HepG2 (cell line): Measurements from ENCODE around the gene ARHGEF26. TPM values are rescaled to one million over a fixed set of nuclear protein-coding genes. Genes with fewer than 3 reads are reported as not detected.

Experiments used
- FOXC1 ChIP-seq: sonication (generic); formaldehyde crosslinking; IDR thresholded peaks from 2 replicates; pipeline ENCODE4 v1.8.0; 2022; ENCODE audit warnings: mild to moderate bottlenecking, missing genetic modification reagents, borderline replicate concordance
- KDM1A ChIP-seq: IDR thresholded peaks from 2 replicates; pipeline ENCODE4 v1.6.1; 2016; ENCODE audit warnings: missing compliant biosample characterization
- KMT2B ChIP-seq: IDR thresholded peaks from 2 replicates; pipeline ENCODE4 v1.6.1; 2016; ENCODE audit warnings: missing genetic modification reagents, missing compliant biosample characterization
- RFX5 ChIP-seq: IDR thresholded peaks from 2 replicates; pipeline ENCODE4 v1.6.1; 2011; ENCODE audit warnings: low read depth, low read length, improper control_type of control experiment
- SAFB2 ChIP-seq: sonication (generic); formaldehyde crosslinking; IDR thresholded peaks from 2 replicates; pipeline ENCODE4 v1.5.1; 2020; ENCODE audit warnings: missing genetic modification reagents, low read depth, mild to moderate bottlenecking, borderline replicate concordance
- SOX5 ChIP-seq: IDR thresholded peaks from 2 replicates; pipeline ENCODE4 v1.6.1; 2016; ENCODE audit warnings: borderline replicate concordance
- ZBTB40 ChIP-seq, 2 experiments: fragments of 450-650 bp in 1 of 2; sonication (generic) in 1 of 2; formaldehyde crosslinking in 1 of 2; IDR thresholded peaks; 2 replicates each; pipeline versions ENCODE4 v1.6.1 to v1.8.0; 2016 to 2022; ENCODE audit warnings: antibody characterized with exemption in 1 of 2, mild to moderate bottlenecking in 1 of 2, missing genetic modification reagents in 1 of 2
- ZNF274 ChIP-seq: sonication (generic); formaldehyde crosslinking; IDR thresholded peaks from 2 replicates; pipeline ENCODE4 v1.5.1; 2020; ENCODE audit warnings: mild to moderate bottlenecking, missing genetic modification reagents
- ZNF772 ChIP-seq: sonication (generic); formaldehyde crosslinking; IDR thresholded peaks from 2 replicates; pipeline ENCODE4 v1.5.0; 2020; ENCODE audit warnings: mild to moderate bottlenecking, missing genetic modification reagents
- ZSCAN25 ChIP-seq: sonication (generic); formaldehyde crosslinking; IDR thresholded peaks from 2 replicates; pipeline ENCODE4 v1.8.0; 2022; ENCODE audit warnings: mild to moderate bottlenecking, missing genetic modification reagents
- ZSCAN31 ChIP-seq: sonication (generic); formaldehyde crosslinking; IDR thresholded peaks from 2 replicates; pipeline ENCODE4 v1.5.0; 2020; ENCODE audit warnings: low read depth, mild to moderate bottlenecking, missing genetic modification reagents
- polyA plus RNA-seq, 8 experiments: library from polyadenylated mRNA; depleted of rRNA in 3 of 8; stranded (reverse) in 7 of 8; unstranded in 1 of 8; fragments of >200 nt; fragmentation: Illumina TruSeq in 4 of 8; extraction: Trizol in 4 of 8; gene quantifications; 2 replicates each; pipeline versions ENCODE4 v1.2.1 to v1.2.3, GENCODE V29; 2011 to 2016; ENCODE audit warnings: low read depth in 4 of 8, missing spikeins in 1 of 8, mixed read lengths in 1 of 8; ENCODE audit not compliant: insufficient read depth in 1 of 8
- total RNA-seq, 5 experiments: library from RNA; depleted of rRNA; stranded (reverse); fragments of >200 nt; fragmentation: Illumina TruSeq; extraction: Trizol; gene quantifications; 2 replicates each; pipeline ENCODE4 v1.2.3, GENCODE V29; 2016; ENCODE audit warnings: low read depth in 1 of 5
- TF ChIP-seq, protein P1 (sequence below): sonication (generic); formaldehyde crosslinking; IDR thresholded peaks from 2 replicates; pipeline ENCODE4 v1.8.0; 2022; ENCODE audit warnings: missing genetic modification reagents, mild to moderate bottlenecking, inconsistent platforms, borderline replicate concordance
- TF ChIP-seq, protein P2 (sequence below): sonication (generic); formaldehyde crosslinking; IDR thresholded peaks from 2 replicates; pipeline ENCODE4 v1.5.1; 2020; ENCODE audit warnings: mild to moderate bottlenecking, missing genetic modification reagents, moderate library complexity
- TF ChIP-seq, protein P3 (sequence below): sonication (generic); formaldehyde crosslinking; IDR thresholded peaks from 2 replicates; pipeline ENCODE4 v1.8.0; 2022; ENCODE audit warnings: mild to moderate bottlenecking, missing genetic modification reagents; ENCODE audit not compliant: insufficient replicate concordance

ARHGEF26 gene
- total and polyA plus RNA-seq, 2 of the 13 experiments (the other 11 are each of a cell fraction or from before 2014, with no cell fraction given) = 0.74 to 6.1 TPM

DNA sequence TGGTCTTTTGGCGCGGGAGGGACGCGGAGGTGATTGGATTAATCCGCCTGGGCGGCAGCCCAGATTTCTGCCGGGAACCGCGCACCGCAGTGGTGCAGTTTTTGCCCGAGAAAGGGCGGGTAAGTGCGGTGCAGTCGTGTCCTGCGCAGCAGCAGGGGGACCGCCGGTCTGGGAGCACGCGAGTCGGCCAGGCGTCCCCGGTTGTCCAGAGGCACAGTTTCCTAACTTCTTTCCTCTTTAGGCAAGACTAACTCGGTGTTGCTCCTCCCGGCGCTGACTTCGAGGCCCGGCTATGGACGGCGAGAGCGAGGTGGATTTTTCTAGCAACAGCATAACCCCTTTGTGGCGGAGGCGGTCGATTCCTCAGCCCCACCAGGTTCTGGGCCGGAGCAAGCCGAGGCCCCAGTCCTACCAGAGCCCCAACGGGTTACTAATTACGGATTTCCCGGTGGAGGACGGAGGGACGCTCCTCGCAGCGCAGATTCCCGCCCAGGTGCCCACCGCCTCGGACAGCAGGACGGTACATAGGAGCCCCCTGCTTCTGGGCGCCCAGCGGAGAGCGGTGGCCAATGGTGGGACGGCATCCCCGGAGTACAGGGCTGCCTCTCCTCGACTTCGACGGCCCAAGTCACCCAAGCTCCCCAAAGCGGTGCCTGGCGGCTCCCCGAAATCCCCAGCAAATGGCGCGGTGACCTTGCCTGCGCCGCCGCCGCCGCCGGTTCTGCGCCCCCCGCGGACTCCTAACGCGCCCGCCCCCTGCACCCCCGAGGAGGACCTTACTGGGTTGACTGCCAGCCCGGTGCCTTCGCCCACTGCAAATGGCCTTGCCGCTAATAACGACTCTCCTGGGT, 736 bp downstream of the ARHGEF26 start (continued):
- TF ChIP-seq, protein P1, sequence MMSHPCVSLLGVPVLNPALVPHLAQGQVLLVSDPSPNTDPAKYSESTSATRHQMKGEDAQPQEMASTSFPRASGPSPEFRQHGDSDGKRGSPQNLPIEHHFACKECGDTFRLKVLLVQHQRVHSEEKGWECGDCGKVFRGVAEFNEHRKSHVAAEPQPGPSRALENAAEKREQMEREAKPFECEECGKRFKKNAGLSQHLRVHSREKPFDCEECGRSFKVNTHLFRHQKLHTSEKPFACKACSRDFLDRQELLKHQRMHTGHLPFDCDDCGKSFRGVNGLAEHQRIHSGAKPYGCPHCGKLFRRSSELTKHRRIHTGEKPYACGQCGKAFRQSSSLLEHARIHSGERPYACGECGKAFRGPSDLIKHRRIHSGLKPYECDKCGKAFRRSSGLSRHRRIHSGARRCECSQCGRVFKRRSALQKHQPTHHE (CRISPR knock-in tag) = 0 out of 2 replicates have a peak, but pooled peaks have one; percentile 35
- TF ChIP-seq ZNF274 (CRISPR knock-in tag) (0 out of 2 replicates have a peak, but pooled peaks have one; percentile 24), KDM1A (CRISPR knock-in tag) (no peak), SOX5 (no peak), SAFB2 (CRISPR knock-in tag) (peak; percentile 44; the same call in 1 of the 2 replicates), ZBTB40 (IDR thresholded peaks at IDR 0.05) (no peak), ZBTB40 (CRISPR knock-in tag; IDR thresholded peaks at IDR 0.05) (peak; percentile 41; the same call in 1 of the 2 replicates), KMT2B (CRISPR knock-in tag) (0 out of 2 replicates have a peak, but pooled peaks have one; percentile 10), RFX5 (no peak), ZSCAN31 (CRISPR knock-in tag) (peak; percentile 74; the same call in 1 of the 2 replicates), FOXC1 (CRISPR knock-in tag) (0 out of 2 replicates have a peak, but pooled peaks have one; percentile 51), ZNF772 (CRISPR knock-in tag) (0 out of 2 replicates have a peak, but pooled peaks have one; percentile 65), ZSCAN25 (CRISPR knock-in tag) (no peak)
- TF ChIP-seq, protein P2, sequence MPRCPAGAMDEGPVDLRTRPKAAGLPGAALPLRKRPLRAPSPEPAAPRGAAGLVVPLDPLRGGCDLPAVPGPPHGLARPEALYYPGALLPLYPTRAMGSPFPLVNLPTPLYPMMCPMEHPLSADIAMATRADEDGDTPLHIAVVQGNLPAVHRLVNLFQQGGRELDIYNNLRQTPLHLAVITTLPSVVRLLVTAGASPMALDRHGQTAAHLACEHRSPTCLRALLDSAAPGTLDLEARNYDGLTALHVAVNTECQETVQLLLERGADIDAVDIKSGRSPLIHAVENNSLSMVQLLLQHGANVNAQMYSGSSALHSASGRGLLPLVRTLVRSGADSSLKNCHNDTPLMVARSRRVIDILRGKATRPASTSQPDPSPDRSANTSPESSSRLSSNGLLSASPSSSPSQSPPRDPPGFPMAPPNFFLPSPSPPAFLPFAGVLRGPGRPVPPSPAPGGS (CRISPR knock-in tag) = peak; percentile 48; the same call in 1 of the 2 replicates
- TF ChIP-seq, protein P3, sequence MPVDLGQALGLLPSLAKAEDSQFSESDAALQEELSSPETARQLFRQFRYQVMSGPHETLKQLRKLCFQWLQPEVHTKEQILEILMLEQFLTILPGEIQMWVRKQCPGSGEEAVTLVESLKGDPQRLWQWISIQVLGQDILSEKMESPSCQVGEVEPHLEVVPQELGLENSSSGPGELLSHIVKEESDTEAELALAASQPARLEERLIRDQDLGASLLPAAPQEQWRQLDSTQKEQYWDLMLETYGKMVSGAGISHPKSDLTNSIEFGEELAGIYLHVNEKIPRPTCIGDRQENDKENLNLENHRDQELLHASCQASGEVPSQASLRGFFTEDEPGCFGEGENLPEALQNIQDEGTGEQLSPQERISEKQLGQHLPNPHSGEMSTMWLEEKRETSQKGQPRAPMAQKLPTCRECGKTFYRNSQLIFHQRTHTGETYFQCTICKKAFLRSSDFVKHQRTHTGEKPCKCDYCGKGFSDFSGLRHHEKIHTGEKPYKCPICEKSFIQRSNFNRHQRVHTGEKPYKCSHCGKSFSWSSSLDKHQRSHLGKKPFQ (CRISPR knock-in tag) = peak; percentile 42
